Epidermal melanocyte (primary cell): ENCODE results near the gene PDE4D.
"Not testable (repeated sequence)": the region's sequence is repeated elsewhere in the genome, so short reads cannot be mapped to it uniquely, and the experiment has no call there.

ENCODE experiments used
- DNase-seq: peaks from one replicate; pipeline ENCODE4 v3.0.0; 2011; ENCODE audit warnings: low spot score; ENCODE audit not compliant: insufficient read length

Gene PDE4D

GRCh38 chr5:58983526-58984452 is 909.7 kb downstream of the PDE4D start:
- DNase-seq: no peak

GRCh38 chr5:58980890-58981289 is 912.6 kb downstream of the PDE4D start:
- no peak for DNase-seq

- DNase-seq: no peak
Observed at GRCh38 chr5:58979090-58979489, 914.4 kb downstream of the PDE4D start.

- no peak for DNase-seq
Observed at GRCh38 chr5:58974601-58975000, 918.9 kb downstream of the PDE4D start.

GRCh38 chr5:58974083-58974482 is 919.4 kb downstream of the PDE4D start:
- no peak for DNase-seq

GRCh38 chr5:58972301-58972700 is 921.2 kb downstream of the PDE4D start:
- no peak for DNase-seq

GRCh38 chr5:58970766-58971165 is 922.8 kb downstream of the PDE4D start:
- no peak for DNase-seq

- DNase-seq: no peak
Observed at GRCh38 chr5:58969795-58970194, 923.7 kb downstream of the PDE4D start.

GRCh38 chr5:58969253-58969652 is 924.3 kb downstream of the PDE4D start:
- DNase-seq: no peak

- no peak for DNase-seq
Observed at GRCh38 chr5:58968350-58968749, 925.2 kb downstream of the PDE4D start.

- no peak for DNase-seq
Observed at GRCh38 chr5:58967597-58968281, 925.8 kb downstream of the PDE4D start.

- DNase-seq: no peak
Observed at GRCh38 chr5:58965677-58966414, 927.7 kb downstream of the PDE4D start.

GRCh38 chr5:58963821-58964220 is 929.7 kb downstream of the PDE4D start:
- DNase-seq: no peak

GRCh38 chr5:58963361-58963760 is 930.2 kb downstream of the PDE4D start:
- no peak for DNase-seq

- DNase-seq: no peak
Observed at GRCh38 chr5:58961631-58962280, 931.8 kb downstream of the PDE4D start.

- no peak for DNase-seq
Observed at GRCh38 chr5:58958701-58959100, 934.8 kb downstream of the PDE4D start.

GRCh38 chr5:58953218-58953617 is 940.3 kb downstream of the PDE4D start:
- not testable (repeated sequence) for DNase-seq

- DNase-seq: no peak
Observed at GRCh38 chr5:58950224-58950623, 943.3 kb downstream of the PDE4D start.

- no peak for DNase-seq
Observed at GRCh38 chr5:58946230-58946629, 947.3 kb downstream of the PDE4D start.

- DNase-seq: no peak
Observed at GRCh38 chr5:58944221-58944620, 949.3 kb downstream of the PDE4D start.

- peak; percentile 61 for DNase-seq
Observed at GRCh38 chr5:58940446-58940845, 953.1 kb downstream of the PDE4D start.
